NCI-H1694 treated with DMSO at 0.1 percent for 48 hours (cell line): ENCODE data around the gene G6PD.
"Not testable (repeated sequence)": the region's sequence is repeated elsewhere in the genome, so short reads cannot be mapped to it uniquely, and the experiment has no call there.

ENCODE experiments used
- DNase-seq: peaks from one replicate; lab custom pipeline; 2025; lab: John Stamatoyannopoulos, UW

The G6PD gene

DNA sequence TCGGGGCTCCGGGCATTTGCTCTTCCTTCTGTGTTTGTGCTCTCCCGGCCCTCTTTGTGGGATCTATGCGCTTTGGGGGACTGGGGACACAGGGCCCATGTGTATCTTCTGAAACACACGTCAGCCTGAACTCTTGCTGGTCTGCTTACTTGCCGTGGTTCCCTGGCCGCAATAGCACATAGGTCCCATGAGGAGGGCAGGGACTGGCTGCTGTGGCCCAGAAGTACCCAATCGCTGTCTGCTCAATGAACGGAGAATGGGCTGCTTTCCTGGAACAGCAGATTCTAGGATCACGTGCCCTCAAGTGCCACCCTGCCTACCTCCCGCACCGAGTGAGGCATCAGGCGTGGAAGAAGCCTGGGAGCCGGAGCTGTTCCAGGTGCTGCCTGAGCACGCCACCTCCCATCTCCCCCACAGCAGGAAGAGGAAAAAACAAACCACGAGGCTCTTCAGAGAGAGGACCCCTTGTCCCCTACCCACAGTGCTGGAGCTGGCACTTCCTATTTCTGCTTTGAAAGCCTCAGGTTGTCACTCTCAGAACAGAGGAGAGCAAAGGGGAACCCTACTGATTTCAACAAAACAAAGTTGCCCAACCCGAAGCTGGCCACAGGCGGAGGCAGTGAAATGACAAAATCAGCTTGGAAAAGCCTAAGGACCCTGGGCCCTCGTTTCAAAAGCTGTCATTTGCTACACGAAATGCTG is 3.8 kb downstream of the G6PD start:
- DNase-seq: no peak

- no peak for DNase-seq
Measured at GRCh38 chrX:154541896-154542722, 4.5 kb downstream of the G6PD start.

- DNase-seq: no peak
Measured at GRCh38 chrX:154541589-154541895, 5.1 kb downstream of the G6PD start.

DNA sequence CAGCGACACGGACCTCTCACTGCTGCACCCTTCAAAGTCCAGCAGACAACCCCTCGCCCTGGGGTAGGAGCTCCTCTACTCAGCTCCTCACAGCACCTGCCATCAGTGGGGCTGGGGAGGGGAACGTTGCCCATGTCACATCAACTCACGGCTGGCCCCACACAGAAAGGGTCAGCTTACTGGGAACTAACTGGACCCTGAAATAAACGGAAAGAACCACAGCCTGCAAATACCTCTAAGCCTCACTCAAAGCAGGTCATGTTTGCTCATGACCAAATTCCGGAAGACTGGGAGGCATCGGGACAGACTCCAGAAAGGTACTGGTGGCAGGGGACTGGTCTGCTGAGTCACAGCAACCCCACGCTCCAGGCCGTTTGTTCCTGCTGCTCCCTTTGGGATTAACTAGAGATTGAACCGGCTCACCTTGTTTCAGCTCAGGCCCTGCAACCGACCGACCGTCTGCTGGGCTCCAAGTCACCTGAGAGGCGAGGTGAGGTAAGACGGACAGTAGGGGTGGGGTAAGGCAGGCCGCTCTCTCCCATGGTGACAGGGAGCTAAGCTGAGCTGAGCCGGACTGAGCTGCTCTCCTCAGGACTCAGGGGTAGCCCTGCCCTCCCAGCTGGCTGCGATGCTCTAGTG is 5.6 kb downstream of the G6PD start:
- no peak for DNase-seq

DNA sequence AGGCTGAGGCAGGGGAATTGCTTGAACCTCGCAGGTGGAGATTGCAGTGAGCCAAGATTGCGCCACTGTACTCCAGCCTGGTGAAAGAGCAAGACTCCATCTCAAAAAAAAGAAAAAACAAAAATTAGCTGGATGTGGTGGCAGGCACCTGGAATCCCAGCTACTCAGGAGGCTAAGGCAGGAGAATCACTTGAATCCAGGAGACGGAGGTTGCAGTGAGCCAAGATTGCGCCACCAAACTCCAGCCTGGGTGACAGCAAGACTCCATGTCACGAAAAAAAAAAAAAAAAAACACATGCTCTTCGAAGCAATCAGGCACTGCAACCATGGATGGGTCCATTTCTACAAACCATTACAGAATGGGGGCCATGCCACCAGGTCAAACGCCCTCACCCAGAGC is 6.3 kb downstream of the G6PD start:
- not testable (repeated sequence) for DNase-seq

DNA sequence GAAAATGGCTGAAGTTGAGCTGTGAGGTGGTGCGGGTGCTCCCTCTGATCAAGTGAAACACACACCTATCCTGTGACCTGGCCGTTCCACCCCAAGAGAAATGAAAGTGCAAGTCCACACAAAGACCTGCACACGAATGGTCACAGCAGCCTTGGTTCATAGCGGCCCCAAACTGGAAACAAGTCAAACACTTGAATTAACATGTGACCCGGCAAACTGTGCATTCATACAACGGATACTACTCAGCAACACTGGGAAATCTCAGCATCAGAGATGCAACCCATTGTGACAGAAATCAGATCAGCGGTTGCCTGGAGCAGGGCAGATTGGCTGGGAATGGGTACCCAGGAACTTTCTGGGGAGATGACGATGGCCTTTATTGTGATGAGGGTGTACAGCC is 7.6 kb downstream of the G6PD start:
- no peak for DNase-seq

GRCh38 chrX:154535892-154536291 is 10.8 kb downstream of the G6PD start:
- DNase-seq: no peak

DNA sequence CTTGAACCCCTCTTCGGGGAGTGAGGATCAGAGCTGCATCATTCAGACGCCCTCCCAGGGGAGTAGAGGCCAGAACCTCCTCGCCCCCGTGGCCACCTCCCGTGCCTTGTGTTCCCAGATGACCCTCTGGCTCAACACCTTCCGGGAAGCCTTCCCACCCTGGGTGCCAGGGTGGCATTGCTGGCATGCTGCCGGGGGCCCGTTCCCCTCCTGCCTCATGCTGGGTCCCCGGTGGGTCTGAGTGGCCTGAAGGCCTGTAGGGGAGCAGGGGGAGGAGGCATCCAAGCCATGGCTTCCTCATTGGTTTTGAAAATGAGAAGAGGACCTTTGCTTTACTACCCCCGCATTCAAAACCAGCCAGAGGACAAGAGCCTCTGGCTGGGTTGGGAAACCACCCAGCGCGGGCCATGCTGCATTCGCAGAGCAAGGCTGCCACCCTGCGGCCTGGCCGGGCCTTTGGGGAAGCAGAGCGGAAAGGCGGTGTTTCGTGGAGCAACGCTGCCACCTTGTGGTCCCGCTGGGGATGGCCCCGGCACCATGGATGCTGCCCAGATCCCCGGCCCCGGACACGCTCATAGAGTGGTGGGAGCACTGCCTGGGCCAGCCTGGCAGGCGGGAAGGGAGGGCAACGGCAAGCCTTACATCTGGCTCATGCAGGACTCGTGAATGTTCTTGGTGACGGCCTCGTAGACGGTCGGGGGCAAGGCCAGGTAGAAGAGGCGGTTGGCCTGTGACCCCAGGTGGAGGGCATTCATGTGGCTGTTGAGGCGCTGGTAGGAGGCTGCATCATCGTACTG is 11.9 kb downstream of the G6PD start:
- DNase-seq: peak; percentile 58

- no peak for DNase-seq
Measured at GRCh38 chrX:154532690-154533089, 14.0 kb downstream of the G6PD start.

DNA sequence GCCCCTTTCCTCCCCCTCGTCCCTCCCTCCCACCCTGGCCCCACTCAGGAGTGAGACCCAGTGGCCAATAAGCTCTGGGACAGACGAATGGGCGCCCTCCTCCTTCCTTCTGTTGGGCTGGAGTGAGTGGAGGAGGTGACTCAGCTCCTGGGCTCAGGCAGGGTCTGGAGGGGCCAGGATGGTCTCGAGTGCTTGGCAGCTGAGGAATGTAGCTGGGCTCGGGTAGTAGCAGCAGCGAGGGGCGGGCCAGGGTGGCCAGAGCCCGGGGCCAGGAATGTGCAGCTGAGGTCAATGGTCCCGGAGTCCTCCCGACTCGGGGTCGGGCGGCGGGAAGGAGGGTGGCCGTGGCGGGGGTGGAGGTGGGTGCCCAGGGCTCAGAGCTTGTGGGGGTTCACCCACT is 15.0 kb downstream of the G6PD start:
- DNase-seq: no peak

DNA sequence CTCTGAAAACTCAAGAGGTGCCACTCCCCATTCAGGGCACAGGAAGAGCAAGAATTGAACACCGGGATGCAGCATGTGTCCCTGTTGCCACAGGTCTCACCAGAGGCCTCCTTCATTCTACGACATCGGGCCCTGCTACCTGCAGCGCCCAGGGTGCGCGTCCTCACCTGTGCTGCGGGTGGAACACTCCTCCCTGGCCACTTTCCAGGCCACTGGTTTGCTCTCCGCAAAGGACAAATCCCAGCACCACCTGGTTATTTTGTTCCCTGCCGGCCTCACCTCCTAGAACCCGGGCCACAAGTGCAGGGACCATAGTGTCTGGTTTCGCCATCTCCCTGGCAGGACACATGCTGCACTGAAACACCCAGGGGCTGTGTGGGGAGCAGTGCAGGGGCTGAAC is 16.4 kb downstream of the G6PD start:
- DNase-seq: no peak

DNA sequence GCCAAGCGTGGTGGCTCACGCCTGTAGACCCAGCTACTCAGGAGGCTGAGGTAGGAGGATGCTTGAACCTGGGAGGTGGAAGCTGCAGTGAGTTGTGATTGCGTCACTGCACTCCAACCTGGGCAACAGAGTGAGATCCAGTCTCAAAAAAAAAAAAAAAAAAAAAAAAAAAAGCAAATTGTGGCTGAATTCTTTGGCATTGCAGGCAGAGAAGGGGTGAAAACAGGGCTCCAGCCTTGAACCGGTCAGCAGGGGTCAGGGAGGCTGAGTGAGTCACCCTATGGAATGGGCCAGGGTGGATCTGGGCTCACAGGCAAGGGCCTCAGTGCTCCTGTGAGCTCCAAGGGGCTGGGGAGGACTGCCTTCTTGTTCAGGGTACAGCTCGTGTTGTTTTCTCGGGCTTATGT is 17.4 kb downstream of the G6PD start:
- DNase-seq: no peak

- peak; percentile 60 for DNase-seq
Measured at GRCh38 chrX:154526901-154527675, 19.6 kb downstream of the G6PD start.

DNA sequence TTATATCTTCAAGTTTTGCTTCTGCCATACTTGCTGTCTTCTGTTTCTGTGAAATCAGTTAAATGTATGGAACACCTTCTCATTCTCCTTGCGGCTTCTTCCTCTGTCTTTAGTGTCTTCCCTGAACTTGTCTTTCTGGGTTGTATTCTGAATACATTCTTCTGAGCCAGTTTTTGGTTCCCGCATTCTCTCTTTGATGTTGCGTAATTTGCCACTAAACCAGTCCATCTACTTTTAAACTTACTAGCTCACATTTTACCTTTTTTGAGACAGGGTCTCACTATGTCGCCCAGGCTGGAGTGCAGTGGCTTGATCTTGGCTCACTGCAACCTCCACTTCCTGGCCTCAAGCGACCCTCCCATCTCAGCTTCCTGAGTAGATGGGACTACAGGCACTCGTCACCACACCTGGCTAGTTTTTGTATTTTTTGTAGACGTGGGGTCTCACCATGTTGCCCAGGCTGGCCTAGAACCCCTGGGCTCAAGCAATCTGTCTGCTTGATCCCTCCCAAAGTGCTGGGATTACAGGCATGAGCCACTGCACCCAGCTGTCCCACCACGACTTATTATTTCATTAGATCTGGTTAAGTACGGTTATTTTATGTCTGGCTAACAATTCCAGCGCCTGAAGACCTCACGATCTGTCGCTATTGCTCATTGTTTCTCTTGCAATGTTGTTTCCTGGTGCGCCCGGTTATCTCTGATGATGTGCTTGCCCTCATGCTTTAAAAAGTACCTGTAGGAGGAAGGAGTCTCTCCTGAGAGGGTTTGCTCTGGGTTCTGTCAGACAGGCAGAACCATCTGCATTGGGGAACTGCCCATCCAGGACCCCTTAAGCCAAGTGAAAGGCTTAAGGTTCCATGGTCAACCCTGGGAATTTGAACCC is 20.8 kb downstream of the G6PD start:
- DNase-seq: no peak

- no peak for DNase-seq
Measured at GRCh38 chrX:154519389-154519788, 27.3 kb downstream of the G6PD start.

DNA sequence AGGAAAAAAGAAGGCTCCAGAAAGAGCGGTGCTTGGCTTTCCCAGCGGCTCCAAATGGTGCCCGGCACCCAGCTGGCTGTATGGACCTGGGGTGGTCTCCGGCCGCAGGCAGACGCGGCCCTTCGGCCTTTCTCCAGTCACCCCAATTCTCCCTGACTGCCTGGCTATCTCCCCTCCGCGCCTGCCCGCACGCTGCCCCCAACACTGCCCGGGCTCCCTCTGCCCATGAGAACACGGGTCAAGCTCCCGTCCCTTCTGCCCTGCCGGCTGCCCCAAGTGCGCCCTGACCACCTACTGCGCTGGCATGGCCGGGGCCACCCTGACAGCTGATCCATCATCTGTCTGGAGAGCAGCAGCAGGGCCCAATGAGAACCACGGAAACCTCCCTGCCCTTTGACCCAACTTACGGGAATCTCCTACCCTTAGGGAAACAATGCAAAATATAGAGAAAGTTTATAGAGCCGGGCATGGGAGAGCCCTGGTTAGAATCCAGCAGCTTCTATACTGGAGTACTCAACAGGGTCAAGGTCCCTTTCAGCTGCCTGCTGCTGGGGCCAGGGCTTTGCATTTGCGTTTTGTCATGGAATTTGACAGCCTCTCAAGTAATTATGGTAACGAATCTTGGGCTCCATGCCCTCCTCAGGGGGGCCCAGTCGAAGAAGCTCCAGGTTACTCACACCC is 29.4 kb downstream of the G6PD start:
- DNase-seq: no peak

DNA sequence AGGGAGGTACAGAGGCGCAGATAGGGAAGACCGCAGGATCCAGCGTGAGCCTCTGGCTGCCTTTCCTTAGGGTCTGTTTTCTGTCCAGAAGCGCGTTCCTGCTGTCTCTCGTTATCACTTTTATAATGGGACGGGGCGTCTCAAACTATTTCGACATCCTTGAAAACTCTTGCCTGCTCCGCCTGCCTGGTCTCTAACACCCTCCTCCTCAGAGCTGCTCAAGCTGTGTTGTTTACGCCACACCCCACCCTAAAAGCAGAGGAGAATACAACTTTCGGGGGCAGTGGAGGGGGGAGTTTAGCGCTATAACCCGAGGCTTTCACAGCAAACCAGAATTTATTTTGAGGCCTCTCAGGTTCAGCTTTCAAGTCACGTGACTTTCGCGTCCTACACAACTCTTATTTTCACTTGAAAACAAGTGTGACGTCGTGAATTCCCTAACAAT is 30.0 kb downstream of the G6PD start:
- no peak for DNase-seq

GRCh38 chrX:154515966-154516655 is 30.5 kb downstream of the G6PD start, which contains the start of gene FAM3A:
TSS of gene FAM3A (minus strand) at chrX:154516232. CDS start at chrX:154515772, 460 bp downstream.
- DNase-seq: peak; percentile 74
